Measurements from ENCODE around the gene LIX1L. TPM values are rescaled to one million over a fixed set of nuclear protein-coding genes. Genes with fewer than 3 reads are reported as not detected.

LIX1L gene
- total and polyA plus RNA-seq, 2 of the 13 experiments (the other 11 are each of a cell fraction or from before 2014, with no cell fraction given) = 8.1 to 24.9 TPM

DNA sequence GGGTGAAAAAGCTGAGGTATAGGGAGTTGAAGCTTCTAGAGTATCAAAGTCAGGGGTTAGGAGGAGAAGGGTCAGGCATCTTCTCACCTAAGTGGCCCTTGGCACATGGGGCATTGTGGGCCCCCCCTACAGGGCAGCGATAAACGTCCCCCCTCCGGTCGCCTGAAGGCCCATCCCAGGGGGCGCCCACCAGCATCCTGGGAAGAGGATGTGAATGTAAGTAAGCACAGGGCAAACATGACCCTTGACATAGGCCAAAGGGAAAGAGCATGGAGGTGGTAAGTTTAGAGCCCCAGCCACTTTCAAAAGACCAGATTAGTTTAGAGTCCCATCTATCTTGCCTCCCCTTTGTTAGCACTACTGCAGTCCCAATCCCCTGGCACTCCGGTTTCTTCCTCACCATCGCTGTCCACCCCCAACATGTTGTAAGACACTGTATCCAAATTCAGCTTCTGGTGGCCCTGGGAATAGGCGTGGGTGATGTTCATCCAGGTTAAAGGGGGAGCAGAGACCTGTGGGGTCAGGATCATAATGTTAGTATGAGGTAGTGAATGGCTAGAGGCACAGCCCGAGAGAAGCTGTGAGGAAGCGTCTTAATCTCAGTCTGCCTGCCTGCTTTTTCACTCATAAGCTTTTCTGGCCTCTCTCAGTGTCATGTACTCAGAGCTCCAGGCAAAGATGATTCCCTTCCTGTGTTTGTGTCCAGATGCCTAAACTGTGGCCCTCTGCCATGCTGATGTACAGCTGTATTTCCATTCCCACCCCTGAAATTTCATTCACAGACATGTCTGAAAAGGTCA is 50.7 kb downstream of the LIX1L start (continued):
- no peak for TF ChIP-seq ZNF564 (CRISPR knock-in tag; IDR thresholded peaks at IDR 0.05)
- TF ChIP-seq KMT2A (CRISPR knock-in tag; IDR thresholded peaks at IDR 0.05) = no peak
- TF ChIP-seq HDAC1 (CRISPR knock-in tag; IDR thresholded peaks at IDR 0.05) = 0 out of 2 replicates have a peak, but pooled peaks have one; percentile 21
- no peak for TF ChIP-seq ZFP82 (CRISPR knock-in tag; IDR thresholded peaks at IDR 0.05; ENCODE audit: borderline replicate concordance)
- peak; percentile 34; the same call in 1 of the 2 replicates for TF ChIP-seq HNF4A (CRISPR knock-in tag; IDR thresholded peaks at IDR 0.05)
- TF ChIP-seq NFIB (CRISPR knock-in tag; IDR thresholded peaks at IDR 0.05; ENCODE audit: borderline replicate concordance) = no peak
- TF ChIP-seq, protein P1, sequence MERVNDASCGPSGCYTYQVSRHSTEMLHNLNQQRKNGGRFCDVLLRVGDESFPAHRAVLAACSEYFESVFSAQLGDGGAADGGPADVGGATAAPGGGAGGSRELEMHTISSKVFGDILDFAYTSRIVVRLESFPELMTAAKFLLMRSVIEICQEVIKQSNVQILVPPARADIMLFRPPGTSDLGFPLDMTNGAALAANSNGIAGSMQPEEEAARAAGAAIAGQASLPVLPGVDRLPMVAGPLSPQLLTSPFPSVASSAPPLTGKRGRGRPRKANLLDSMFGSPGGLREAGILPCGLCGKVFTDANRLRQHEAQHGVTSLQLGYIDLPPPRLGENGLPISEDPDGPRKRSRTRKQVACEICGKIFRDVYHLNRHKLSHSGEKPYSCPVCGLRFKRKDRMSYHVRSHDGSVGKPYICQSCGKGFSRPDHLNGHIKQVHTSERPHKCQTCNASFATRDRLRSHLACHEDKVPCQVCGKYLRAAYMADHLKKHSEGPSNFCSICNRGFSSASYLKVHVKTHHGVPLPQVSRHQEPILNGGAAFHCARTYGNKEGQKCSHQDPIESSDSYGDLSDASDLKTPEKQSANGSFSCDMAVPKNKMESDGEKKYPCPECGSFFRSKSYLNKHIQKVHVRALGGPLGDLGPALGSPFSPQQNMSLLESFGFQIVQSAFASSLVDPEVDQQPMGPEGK (CRISPR knock-in tag; IDR thresholded peaks at IDR 0.05) = peak; percentile 72
- TF ChIP-seq, protein P2, sequence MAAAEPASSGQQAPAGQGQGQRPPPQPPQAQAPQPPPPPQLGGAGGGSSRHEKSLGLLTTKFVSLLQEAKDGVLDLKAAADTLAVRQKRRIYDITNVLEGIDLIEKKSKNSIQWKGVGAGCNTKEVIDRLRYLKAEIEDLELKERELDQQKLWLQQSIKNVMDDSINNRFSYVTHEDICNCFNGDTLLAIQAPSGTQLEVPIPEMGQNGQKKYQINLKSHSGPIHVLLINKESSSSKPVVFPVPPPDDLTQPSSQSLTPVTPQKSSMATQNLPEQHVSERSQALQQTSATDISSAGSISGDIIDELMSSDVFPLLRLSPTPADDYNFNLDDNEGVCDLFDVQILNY (CRISPR knock-in tag; conservative IDR thresholded peaks at IDR 0.05) = no peak
- 0 out of 2 replicates have a peak, but pooled peaks have one; percentile 27 for TF ChIP-seq MED1 (CRISPR knock-in tag; IDR thresholded peaks at IDR 0.05)
- no peak for TF ChIP-seq ISX (CRISPR knock-in tag; conservative IDR thresholded peaks at IDR 0.05)
- TF ChIP-seq, protein P3, sequence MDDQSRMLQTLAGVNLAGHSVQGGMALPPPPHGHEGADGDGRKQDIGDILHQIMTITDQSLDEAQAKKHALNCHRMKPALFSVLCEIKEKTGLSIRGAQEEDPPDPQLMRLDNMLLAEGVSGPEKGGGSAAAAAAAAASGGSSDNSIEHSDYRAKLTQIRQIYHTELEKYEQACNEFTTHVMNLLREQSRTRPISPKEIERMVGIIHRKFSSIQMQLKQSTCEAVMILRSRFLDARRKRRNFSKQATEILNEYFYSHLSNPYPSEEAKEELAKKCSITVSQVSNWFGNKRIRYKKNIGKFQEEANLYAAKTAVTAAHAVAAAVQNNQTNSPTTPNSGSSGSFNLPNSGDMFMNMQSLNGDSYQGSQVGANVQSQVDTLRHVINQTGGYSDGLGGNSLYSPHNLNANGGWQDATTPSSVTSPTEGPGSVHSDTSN (CRISPR knock-in tag; IDR thresholded peaks at IDR 0.05; ENCODE audit: borderline replicate concordance) = no peak
- no peak for TF ChIP-seq RXRA (CRISPR knock-in tag; IDR thresholded peaks at IDR 0.05)
- TF ChIP-seq MEIS2 (CRISPR knock-in tag; IDR thresholded peaks at IDR 0.05) = no peak
- no peak for TF ChIP-seq ARNTL (CRISPR knock-in tag; IDR thresholded peaks at IDR 0.05)
- no peak for TF ChIP-seq SIN3A (IDR thresholded peaks at IDR 0.05; ENCODE audit: borderline replicate concordance, low read depth, low read length)
- TF ChIP-seq, protein P4, sequence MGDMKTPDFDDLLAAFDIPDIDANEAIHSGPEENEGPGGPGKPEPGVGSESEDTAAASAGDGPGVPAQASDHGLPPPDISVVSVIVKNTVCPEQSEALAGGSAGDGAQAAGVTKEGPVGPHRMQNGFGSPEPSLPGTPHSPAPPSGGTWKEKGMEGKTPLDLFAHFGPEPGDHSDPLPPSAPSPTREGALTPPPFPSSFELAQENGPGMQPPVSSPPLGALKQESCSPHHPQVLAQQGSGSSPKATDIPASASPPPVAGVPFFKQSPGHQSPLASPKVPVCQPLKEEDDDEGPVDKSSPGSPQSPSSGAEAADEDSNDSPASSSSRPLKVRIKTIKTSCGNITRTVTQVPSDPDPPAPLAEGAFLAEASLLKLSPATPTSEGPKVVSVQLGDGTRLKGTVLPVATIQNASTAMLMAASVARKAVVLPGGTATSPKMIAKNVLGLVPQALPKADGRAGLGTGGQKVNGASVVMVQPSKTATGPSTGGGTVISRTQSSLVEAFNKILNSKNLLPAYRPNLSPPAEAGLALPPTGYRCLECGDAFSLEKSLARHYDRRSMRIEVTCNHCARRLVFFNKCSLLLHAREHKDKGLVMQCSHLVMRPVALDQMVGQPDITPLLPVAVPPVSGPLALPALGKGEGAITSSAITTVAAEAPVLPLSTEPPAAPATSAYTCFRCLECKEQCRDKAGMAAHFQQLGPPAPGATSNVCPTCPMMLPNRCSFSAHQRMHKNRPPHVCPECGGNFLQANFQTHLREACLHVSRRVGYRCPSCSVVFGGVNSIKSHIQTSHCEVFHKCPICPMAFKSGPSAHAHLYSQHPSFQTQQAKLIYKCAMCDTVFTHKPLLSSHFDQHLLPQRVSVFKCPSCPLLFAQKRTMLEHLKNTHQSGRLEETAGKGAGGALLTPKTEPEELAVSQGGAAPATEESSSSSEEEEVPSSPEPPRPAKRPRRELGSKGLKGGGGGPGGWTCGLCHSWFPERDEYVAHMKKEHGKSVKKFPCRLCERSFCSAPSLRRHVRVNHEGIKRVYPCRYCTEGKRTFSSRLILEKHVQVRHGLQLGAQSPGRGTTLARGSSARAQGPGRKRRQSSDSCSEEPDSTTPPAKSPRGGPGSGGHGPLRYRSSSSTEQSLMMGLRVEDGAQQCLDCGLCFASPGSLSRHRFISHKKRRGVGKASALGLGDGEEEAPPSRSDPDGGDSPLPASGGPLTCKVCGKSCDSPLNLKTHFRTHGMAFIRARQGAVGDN (CRISPR knock-in tag; IDR thresholded peaks at IDR 0.05) = peak; percentile 51
- TF ChIP-seq, protein P5, sequence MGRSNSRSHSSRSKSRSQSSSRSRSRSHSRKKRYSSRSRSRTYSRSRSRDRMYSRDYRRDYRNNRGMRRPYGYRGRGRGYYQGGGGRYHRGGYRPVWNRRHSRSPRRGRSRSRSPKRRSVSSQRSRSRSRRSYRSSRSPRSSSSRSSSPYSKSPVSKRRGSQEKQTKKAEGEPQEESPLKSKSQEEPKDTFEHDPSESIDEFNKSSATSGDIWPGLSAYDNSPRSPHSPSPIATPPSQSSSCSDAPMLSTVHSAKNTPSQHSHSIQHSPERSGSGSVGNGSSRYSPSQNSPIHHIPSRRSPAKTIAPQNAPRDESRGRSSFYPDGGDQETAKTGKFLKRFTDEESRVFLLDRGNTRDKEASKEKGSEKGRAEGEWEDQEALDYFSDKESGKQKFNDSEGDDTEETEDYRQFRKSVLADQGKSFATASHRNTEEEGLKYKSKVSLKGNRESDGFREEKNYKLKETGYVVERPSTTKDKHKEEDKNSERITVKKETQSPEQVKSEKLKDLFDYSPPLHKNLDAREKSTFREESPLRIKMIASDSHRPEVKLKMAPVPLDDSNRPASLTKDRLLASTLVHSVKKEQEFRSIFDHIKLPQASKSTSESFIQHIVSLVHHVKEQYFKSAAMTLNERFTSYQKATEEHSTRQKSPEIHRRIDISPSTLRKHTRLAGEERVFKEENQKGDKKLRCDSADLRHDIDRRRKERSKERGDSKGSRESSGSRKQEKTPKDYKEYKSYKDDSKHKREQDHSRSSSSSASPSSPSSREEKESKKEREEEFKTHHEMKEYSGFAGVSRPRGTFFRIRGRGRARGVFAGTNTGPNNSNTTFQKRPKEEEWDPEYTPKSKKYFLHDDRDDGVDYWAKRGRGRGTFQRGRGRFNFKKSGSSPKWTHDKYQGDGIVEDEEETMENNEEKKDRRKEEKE (IDR thresholded peaks at IDR 0.05) = no peak
- no peak for TF ChIP-seq JARID2 (CRISPR knock-in tag; IDR thresholded peaks at IDR 0.05; ENCODE audit: insufficient replicate concordance)

Data from HepG2 (cell line).